ENCODE data around the gene ZNF468. TPM values are rescaled to one million over a fixed set of nuclear protein-coding genes. Genes with fewer than 3 reads are reported as not detected.
"Not testable (repeated sequence)": the region's sequence is repeated elsewhere in the genome, so short reads cannot be mapped to it uniquely, and the experiment has no call there.

The ZNF468 gene
- total RNA-seq, 2 experiments from 2014 or later, result 11.2 to 12.9 TPM

- ATAC-seq (no peak), DNase-seq (no peak)
- H3K36me3 Mint-ChIP-seq (ENCODE audit: low read depth), result peaks cover 5% of the 10 kb centered on the region
- H3K27ac Mint-ChIP-seq, result no peak overlapping the region
- ChIA-PET CTCF (no interaction called here), POLR2A (interaction anchor here (0.9 kb wide), 1 partner anchor 19 kb away, joined by 3 read pairs; no protein-coding TSS in a partner anchor)
- intact Hi-C loops (cut with micrococcal nuclease), result no loop called here
- no peak overlapping the region for H3K4me3 Mint-ChIP-seq
- TF ChIP-seq, protein P1, sequence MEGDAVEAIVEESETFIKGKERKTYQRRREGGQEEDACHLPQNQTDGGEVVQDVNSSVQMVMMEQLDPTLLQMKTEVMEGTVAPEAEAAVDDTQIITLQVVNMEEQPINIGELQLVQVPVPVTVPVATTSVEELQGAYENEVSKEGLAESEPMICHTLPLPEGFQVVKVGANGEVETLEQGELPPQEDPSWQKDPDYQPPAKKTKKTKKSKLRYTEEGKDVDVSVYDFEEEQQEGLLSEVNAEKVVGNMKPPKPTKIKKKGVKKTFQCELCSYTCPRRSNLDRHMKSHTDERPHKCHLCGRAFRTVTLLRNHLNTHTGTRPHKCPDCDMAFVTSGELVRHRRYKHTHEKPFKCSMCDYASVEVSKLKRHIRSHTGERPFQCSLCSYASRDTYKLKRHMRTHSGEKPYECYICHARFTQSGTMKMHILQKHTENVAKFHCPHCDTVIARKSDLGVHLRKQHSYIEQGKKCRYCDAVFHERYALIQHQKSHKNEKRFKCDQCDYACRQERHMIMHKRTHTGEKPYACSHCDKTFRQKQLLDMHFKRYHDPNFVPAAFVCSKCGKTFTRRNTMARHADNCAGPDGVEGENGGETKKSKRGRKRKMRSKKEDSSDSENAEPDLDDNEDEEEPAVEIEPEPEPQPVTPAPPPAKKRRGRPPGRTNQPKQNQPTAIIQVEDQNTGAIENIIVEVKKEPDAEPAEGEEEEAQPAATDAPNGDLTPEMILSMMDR (IDR thresholded peaks at IDR 0.05), result no peak
- no peaks in the 10 kb centered on the region for H3K27me3 Mint-ChIP-seq
- H3K9me3 Mint-ChIP-seq, result peaks cover 7% of the 10 kb centered on the region
- peaks cover 4% of the 10 kb centered on the region for H3K4me1 Mint-ChIP-seq (ENCODE audit: low read depth)
Observed at GRCh38 chr19:52825765-52826164, 31.7 kb downstream of the ZNF468 start.

DNA sequence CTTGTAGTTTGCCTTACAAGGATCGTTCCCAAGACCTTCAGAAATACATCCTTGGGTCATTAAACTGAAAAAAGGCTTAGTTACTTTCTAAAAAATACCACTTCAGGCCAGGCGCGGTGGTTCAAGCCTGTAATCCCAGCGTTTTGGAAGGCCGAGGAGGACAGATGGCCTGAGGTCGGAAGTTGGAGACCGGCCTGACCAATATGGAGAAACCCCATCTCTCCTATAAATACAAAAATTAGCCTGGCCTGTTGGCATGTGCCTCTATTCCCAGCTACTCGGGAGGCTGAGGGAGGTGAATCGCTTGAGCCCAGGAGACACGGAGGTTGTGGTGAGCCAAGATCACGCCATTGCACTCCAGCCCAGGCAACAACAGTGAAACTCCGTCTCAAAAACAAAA lies 33.7 kb downstream of the ZNF468 start:
- Mint-ChIP-seq H3K9me3 (peaks cover 4% of the 10 kb centered on the region), H3K36me3 (ENCODE audit: low read depth) (peaks cover 20% of the 10 kb centered on the region), H3K4me1 (ENCODE audit: low read depth) (peaks cover 18% of the 10 kb centered on the region), H3K27me3 (no peaks in the 10 kb centered on the region), H3K27ac (no peak overlapping the region), H3K4me3 (no peak overlapping the region)
- CTCF ChIA-PET, result no interaction called here
- ATAC-seq, result no peak
- no peak for DNase-seq
- intact Hi-C loops (cut with micrococcal nuclease), result no loop called here
- TF ChIP-seq, protein P1 (IDR thresholded peaks at IDR 0.05), result no peak
- POLR2A ChIA-PET, result no interaction called here

DNA sequence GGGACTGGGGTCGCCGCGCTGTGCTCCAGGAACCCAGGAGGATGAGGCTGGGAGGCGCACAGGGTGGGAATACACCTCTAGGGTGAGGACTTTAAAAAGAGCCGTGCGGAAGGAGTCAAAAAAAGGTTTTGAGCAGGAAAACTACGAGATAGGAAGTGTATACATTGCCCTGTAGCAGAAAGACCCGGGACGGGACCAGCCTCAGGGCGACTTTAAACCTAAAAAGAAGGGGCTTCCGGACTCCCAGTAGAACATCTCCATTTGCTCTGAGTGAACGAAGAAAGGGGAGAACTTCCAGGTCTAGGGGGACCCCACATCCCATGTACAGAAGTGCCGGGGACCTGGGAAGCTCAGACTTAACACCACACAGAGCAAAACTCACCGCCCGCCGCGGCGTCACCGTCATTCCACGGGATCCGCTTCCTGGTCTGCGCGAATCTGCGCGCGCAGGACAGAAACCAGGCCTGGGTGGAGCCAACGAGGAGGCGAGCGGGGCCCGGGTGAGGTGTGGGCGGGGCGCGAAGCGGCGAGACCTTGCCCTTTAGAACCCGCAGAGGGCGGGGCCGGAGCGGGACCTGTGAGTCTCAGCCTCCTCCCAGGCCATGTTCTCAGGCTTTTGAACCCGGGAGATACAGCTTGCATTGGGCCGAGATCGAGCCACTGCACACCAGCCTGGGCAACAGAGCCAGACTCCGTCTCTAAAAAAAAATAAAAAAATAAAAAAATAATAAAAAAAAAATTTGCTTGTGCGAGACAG lies 36.0 kb downstream of the ZNF468 start, which contains the start of gene ZNF28:
Gene ZNF28 (minus strand): TSS at position 430 of the 757 bp plus-strand sequence. CDS start 3,675 bp downstream, outside the sequence.
- Mint-ChIP-seq H3K27ac (peak within 1 kb of the TSS; percentile 83), H3K36me3 (ENCODE audit: low read depth) (peaks cover 36% of the 10 kb centered on the region), H3K4me1 (ENCODE audit: low read depth) (peaks cover 21% of the 10 kb centered on the region), H3K4me3 (peak within 1 kb of the TSS; percentile 94)
- CTCF ChIA-PET, result interaction anchor here (0.6 kb wide), 1 partner anchor 14 kb away, joined by 3 read pairs; no protein-coding TSS in a partner anchor
- ATAC-seq, result peak; percentile 100
- H3K9me3 Mint-ChIP-seq; intact Hi-C loops (cut with micrococcal nuclease); H3K27me3 Mint-ChIP-seq; POLR2A ChIA-PET: not testable (repeated sequence)
- peak; percentile 82 for DNase-seq

GRCh38 chr19:52820472-52821203 lies 36.8 kb downstream of the ZNF468 start:
- H3K27me3 Mint-ChIP-seq; POLR2A ChIA-PET; H3K9me3 Mint-ChIP-seq; intact Hi-C loops (cut with micrococcal nuclease): not testable (repeated sequence)
- Mint-ChIP-seq H3K27ac (peak overlapping the region; percentile 83), H3K4me1 (ENCODE audit: low read depth) (peaks cover 21% of the 10 kb centered on the region), H3K4me3 (peak overlapping the region; percentile 94), H3K36me3 (ENCODE audit: low read depth) (peaks cover 42% of the 10 kb centered on the region)
- DNase-seq, result peak; percentile 49
- ATAC-seq, result peak; percentile 44
- CTCF ChIA-PET, result interaction anchor here (0.6 kb wide), 1 partner anchor 15 kb away, joined by 3 read pairs; no protein-coding TSS in a partner anchor

DNA sequence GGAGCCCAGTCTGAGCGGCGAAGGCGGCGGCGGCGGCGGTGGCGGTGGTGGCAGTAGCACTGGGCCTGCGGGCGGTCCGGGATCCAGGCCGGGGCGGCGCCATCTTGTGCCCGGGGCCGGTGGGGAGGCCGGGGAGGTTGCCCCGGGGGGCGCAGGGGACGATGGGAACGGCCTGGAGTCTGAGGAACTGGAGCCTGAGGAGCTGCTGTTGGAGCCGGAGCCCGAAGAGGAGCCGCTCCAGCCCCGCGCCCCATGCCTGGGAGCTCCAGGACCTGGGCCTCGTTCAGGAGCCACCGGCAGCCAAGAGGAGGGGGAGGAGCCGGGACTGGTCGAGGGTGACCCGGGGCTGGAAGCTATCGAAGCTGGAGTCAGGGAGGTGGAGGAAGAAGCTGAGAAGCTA lies 47.6 kb downstream of the ZNF468 start:
- no peak overlapping the region for H3K4me3 Mint-ChIP-seq
- CTCF ChIA-PET, result no interaction called here
- no peak for DNase-seq
- intact Hi-C loops (cut with micrococcal nuclease), result no loop called here
- TF ChIP-seq, protein P1 (IDR thresholded peaks at IDR 0.05), result no peak
- POLR2A ChIA-PET, result no interaction called here
- H3K27me3 Mint-ChIP-seq, result no peaks in the 10 kb centered on the region
- no peak for ATAC-seq
- H3K9me3 Mint-ChIP-seq, result peaks cover 20% of the 10 kb centered on the region
- H3K36me3 Mint-ChIP-seq (ENCODE audit: low read depth), result peaks cover 69% of the 10 kb centered on the region
- H3K27ac Mint-ChIP-seq, result no peak overlapping the region
- H3K4me1 Mint-ChIP-seq (ENCODE audit: low read depth), result no peaks in the 10 kb centered on the region

GRCh38 chr19:52799950-52800640 lies 57.3 kb downstream of the ZNF468 start:
- H3K27ac Mint-ChIP-seq; intact Hi-C loops (cut with micrococcal nuclease); ATAC-seq; H3K4me1 Mint-ChIP-seq (ENCODE audit: low read depth); H3K27me3 Mint-ChIP-seq; DNase-seq; H3K4me3 Mint-ChIP-seq; POLR2A ChIA-PET; CTCF ChIA-PET: not testable (repeated sequence)
- Mint-ChIP-seq H3K9me3 (peaks cover 59% of the 10 kb centered on the region), H3K36me3 (ENCODE audit: low read depth) (peaks cover 87% of the 10 kb centered on the region)

Measured in activated CD8-positive, alpha-beta T cell treated with anti-CD3 and anti-CD28 coated beads for 36 hours (primary cell).